ENCODE measurements around the gene SEPTIN12.

DNA sequence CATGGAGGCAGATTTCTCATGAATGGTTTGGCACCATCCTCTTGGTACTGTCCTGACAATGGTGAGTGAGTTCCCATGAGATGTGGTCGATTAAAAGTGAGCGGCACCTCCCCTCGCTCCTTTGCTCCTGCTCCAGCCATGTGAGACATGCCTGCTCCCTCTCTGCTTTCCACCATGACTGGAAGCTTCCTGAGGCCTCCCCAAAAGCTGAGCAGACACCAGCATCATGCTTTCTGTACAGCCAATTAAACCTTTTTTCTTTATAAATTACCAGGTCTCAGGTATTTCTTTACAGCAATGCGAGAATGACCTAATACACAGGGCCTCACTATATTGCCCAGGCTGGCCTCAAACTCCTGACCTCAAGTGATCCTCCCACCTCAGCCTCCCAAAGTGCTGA, 33.3 kb downstream of the SEPTIN12 start:
- TF ChIP-seq, protein P1, sequence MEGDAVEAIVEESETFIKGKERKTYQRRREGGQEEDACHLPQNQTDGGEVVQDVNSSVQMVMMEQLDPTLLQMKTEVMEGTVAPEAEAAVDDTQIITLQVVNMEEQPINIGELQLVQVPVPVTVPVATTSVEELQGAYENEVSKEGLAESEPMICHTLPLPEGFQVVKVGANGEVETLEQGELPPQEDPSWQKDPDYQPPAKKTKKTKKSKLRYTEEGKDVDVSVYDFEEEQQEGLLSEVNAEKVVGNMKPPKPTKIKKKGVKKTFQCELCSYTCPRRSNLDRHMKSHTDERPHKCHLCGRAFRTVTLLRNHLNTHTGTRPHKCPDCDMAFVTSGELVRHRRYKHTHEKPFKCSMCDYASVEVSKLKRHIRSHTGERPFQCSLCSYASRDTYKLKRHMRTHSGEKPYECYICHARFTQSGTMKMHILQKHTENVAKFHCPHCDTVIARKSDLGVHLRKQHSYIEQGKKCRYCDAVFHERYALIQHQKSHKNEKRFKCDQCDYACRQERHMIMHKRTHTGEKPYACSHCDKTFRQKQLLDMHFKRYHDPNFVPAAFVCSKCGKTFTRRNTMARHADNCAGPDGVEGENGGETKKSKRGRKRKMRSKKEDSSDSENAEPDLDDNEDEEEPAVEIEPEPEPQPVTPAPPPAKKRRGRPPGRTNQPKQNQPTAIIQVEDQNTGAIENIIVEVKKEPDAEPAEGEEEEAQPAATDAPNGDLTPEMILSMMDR (IDR thresholded peaks at IDR 0.05; ENCODE audit: low read length) = no peak
- no peak for TF ChIP-seq EZH2 (optimal IDR thresholded peaks at IDR 0.05; ENCODE audit: low read depth, low read length)

All from MM.1S (cell line).